SK-N-SH (cell line): ENCODE measurements around the gene FHL2.

Experiments used
- CTCF ChIP-seq: fragments of 200-600 bp; sonication (generic); IDR thresholded peaks from 2 replicates; pipeline ENCODE4 v1.6.1; 2017; ENCODE audit warnings: antibody characterized with exemption, mild to moderate bottlenecking, moderate library complexity
- ELF1 ChIP-seq: IDR thresholded peaks from 2 replicates; pipeline ENCODE4 v1.4.0; 2012
- EZH2phosphoT487 ChIP-seq: fragments of 200-600 bp; sonication (generic); IDR thresholded peaks from 2 replicates; pipeline ENCODE4 v1.6.1; 2017; ENCODE audit warnings: low read depth, mixed run types, mild to moderate bottlenecking, antibody characterized with exemption, moderate library complexity, borderline replicate concordance
- GATA2 ChIP-seq: sonication (generic); formaldehyde crosslinking; IDR thresholded peaks from 2 replicates; pipeline ENCODE4 v1.5.0; 2020; ENCODE audit warnings: mild to moderate bottlenecking, missing genetic modification reagents
- MAX ChIP-seq: IDR thresholded peaks from 2 replicates; pipeline ENCODE4 v1.4.0; 2012; ENCODE audit warnings: low read depth
- MXI1 ChIP-seq: IDR thresholded peaks from 2 replicates; pipeline ENCODE4 v1.6.1; 2012; ENCODE audit warnings: mild to moderate bottlenecking, low read depth, low read length, improper control_type of control experiment
- RAD21 ChIP-seq: IDR thresholded peaks from 2 replicates; pipeline ENCODE4 v1.6.1; 2012; ENCODE audit warnings: mild to moderate bottlenecking, low read length
- RCOR1 ChIP-seq: fragments of 150-350 bp; IDR thresholded peaks from 2 replicates; pipeline ENCODE4 v1.6.1; 2017; ENCODE audit warnings: antibody characterized with exemption, low read length
- TAF1 ChIP-seq: IDR thresholded peaks from 2 replicates; pipeline ENCODE4 v1.6.1; 2012; ENCODE audit warnings: low read depth, mild to moderate bottlenecking, low read length, moderate library complexity, borderline replicate concordance
- YY1 ChIP-seq: IDR thresholded peaks from 2 replicates; pipeline ENCODE4 v1.4.0; 2012; ENCODE audit warnings: low read depth, mild to moderate bottlenecking
- ZBTB33 ChIP-seq: IDR thresholded peaks from 2 replicates; pipeline ENCODE4 v1.4.0; 2012; ENCODE audit warnings: low read depth, borderline replicate concordance

DNA sequence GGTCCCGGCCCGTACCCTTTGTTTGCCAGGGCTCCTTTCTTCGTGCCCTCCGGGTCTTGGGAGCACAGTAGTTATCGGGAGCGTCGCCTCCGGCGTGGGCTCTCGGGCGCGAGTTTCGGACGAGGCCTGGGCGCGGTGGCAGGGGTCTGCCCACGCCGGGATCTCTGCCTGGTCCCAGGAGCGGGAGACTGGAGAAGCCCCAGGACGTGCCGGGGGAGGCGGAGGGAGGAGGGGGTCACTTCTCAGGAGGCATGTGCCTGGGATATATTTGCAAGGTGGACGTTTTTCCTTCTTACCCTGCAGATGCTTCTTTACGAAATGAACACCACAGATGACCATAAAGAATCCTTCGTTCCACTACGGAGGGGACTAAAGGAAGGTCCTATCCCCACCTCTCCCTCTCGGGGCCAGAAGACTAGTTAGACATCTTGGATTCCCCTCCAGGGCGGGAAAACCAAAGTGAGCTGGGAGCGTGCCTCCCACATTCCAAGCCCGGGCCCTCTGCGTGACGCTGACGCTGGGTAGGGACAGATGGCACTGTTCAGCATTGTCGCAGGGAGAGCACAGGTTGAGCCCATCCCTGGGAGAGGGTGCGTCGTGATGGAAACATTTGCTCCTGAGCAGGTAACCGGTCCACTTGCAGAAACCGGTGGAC is 483 bp upstream of the FHL2 start:
- TF ChIP-seq EZH2phosphoT487, result no peak
- TF ChIP-seq CTCF, result no peak
- TF ChIP-seq RCOR1, result no peak
- no peak for TF ChIP-seq TAF1
- no peak for TF ChIP-seq YY1
- TF ChIP-seq MAX, result no peak
- no peak for TF ChIP-seq MXI1
- no peak for TF ChIP-seq ELF1
- no peak for TF ChIP-seq GATA2 (CRISPR knock-in tag)
- no peak for TF ChIP-seq RAD21
- no peak for TF ChIP-seq ZBTB33
